Upper lobe of left lung (tissue), 6 donors: ENCODE results near the gene SC5D. TPM values are rescaled to one million over a fixed set of nuclear protein-coding genes. Genes with fewer than 3 reads are reported as not detected.

Experiments
- ATAC-seq, 2 donors: fragments of 200-7000 bp; cut with Tn5 transposase; one replicate each; pipeline ENCODE4 v1.9.1; 2022; ENCODE audit warnings: mild to moderate bottlenecking in 2 of 2, moderate library complexity in 2 of 2; ENCODE audit not compliant: low FRiP score in 2 of 2
- DNase-seq, 2 donors: peaks; one replicate each; pipeline ENCODE4 v3.0.0-alpha.2; 2019 to 2020
- H3K27ac ChIP-seq, 4 donors: fragments of 200-600 bp; sonication (generic); one replicate each; pipeline ENCODE4 v1.5.1; 2016 to 2019
- H3K27me3 ChIP-seq, 4 donors: fragments of 200-600 bp; sonication (generic); one replicate each; pipeline ENCODE4 v1.5.1; 2017 to 2019
- H3K36me3 ChIP-seq, 4 donors: fragments of 200-600 bp; sonication (generic); one replicate each; pipeline ENCODE4 v1.5.1; 2016 to 2019
- H3K4me1 ChIP-seq, 4 donors: fragments of 200-600 bp; sonication (generic); one replicate each; pipeline ENCODE4 v1.5.1; 2018 to 2019
- H3K4me3 ChIP-seq, 4 donors: fragments of 200-600 bp; sonication (generic); one replicate each; pipeline ENCODE4 v1.5.1; 2017 to 2019; ENCODE audit warnings: mild to moderate bottlenecking in 2 of 4, moderate library complexity in 1 of 4
- H3K9me3 ChIP-seq, 4 donors: fragments of 200-600 bp; sonication (generic); one replicate each; pipeline ENCODE4 v1.5.1; 2018 to 2019
- CTCF ChIP-seq, 6 experiments: fragments of 450-650 bp in 4 of 6; fragments of 200-600 bp in 2 of 6; sonication (generic) in 2 of 6; IDR thresholded peaks; one replicate each; pipeline ENCODE4 v1.5.1; 2016 to 2019; ENCODE audit warnings: antibody characterized with exemption in 6 of 6
- EP300 ChIP-seq, 4 donors: sonication (generic); formaldehyde crosslinking; IDR thresholded peaks; one replicate each; pipeline ENCODE4 v1.5.1; 2017; ENCODE audit warnings: antibody characterized with exemption in 4 of 4, control low read depth in 2 of 4
- POLR2A ChIP-seq, 4 donors: fragments of 450-650 bp; IDR thresholded peaks; one replicate each; pipeline ENCODE4 v1.5.1; 2016 to 2017; ENCODE audit warnings: antibody characterized with exemption in 4 of 4, mild to moderate bottlenecking in 2 of 4
- POLR2AphosphoS5 ChIP-seq, 2 donors: sonication (generic); formaldehyde crosslinking; IDR thresholded peaks; one replicate each; pipeline ENCODE4 v1.5.1; 2017; ENCODE audit warnings: antibody characterized with exemption in 2 of 2
- WGBS, 2 donors: methylation state at CpG; one replicate each; pipeline ENCODE4 v1.1.5; 2017 to 2018; 5-methylcytosine and 5-hydroxymethylcytosine counted together
- total RNA-seq, 6 donors: library from RNA; depleted of rRNA in 4 of 6; stranded (reverse); fragments of >200 nt in 4 of 6; gene quantifications; one replicate each; pipeline versions ENCODE4 v1.1.0 to v1.2.1, GENCODE V29; 2016 to 2021
- donor health status: DM: no; HTN: no; CAD: no; lungs with moderate emphysema.
- donor health status: DM: no; HTN: yes; CAD: no; lungs with severe emphysema.

SC5D gene
- total RNA-seq, 6 donors from 2014 or later, result 9.4 to 79.9 (median 48.8) TPM

DNA sequence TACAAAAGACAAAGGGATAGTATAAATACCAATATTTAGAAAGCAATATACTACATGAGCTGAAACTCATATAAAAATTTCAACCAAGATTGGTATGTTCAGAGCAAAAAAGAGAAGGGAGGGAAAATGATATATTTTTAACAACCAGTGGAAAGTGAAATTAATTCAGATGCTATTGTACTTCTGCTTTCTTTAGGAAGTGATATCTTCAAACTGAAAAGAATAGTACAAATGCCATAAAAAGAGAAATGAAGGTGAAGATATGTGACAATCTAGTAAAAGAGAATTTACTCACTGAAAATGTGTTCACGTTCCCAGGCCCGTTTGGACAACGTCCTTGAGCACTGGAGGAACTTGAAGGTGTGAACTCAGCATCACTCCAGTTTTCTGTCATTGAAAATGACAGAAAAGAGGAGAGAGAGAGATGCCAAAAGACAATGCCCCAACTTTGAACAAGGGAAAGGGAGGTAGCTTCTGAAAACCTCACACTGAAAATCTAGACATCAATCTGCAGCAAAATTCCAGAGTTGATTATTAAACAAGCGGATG, 47.5 kb downstream of the SC5D start:
- TF ChIP-seq POLR2AphosphoS5 (IDR thresholded peaks at IDR 0.05), result no peak
- no peak for TF ChIP-seq POLR2A (IDR thresholded peaks at IDR 0.05)
- no peak for TF ChIP-seq CTCF (IDR thresholded peaks at IDR 0.05)
- TF ChIP-seq EP300 (IDR thresholded peaks at IDR 0.05), result no peak
- no peaks in the 10 kb centered on the region for H3K27me3 ChIP-seq
- H3K36me3 ChIP-seq, result no peaks in the 10 kb centered on the region
- H3K4me3 ChIP-seq, result no peak overlapping the region
- ATAC-seq (no peak), DNase-seq (no peak)
- no peak overlapping the region for H3K27ac ChIP-seq
- peaks cover 0 to 3% (median 0%) of the 10 kb centered on the region in 4 donors for H3K4me1 ChIP-seq
- H3K9me3 ChIP-seq, result no peaks in the 10 kb centered on the region
- WGBS, 2 donors, result 63 to 67% methylated on average over 4 of the region's 4 CpGs

DNA sequence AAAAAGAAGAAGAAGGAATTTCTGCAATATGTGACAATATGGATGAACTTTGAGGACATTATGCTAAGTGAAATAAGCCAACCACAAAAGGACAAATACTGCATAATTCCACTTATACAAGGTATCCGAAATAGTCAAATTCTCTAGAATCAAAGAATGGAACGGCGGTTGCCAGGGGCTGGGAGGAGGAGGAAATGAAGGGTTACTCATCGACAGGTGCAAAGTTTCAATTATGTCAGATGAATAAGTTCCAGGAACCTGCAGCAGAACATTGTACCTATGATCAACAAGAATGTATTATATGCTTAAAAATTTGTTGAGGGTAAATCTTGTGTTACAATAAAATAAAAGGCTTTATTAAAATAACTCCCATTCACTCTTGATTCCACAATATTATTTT, 49.0 kb downstream of the SC5D start:
- H3K27me3 ChIP-seq, result no peaks in the 10 kb centered on the region
- no peak overlapping the region for H3K27ac ChIP-seq
- no peaks in the 10 kb centered on the region for H3K9me3 ChIP-seq
- DNase-seq (no peak), ATAC-seq (no peak)
- no peaks in the 10 kb centered on the region for H3K36me3 ChIP-seq
- H3K4me3 ChIP-seq, result no peak overlapping the region
- TF ChIP-seq CTCF (IDR thresholded peaks at IDR 0.05) (no peak), POLR2A (IDR thresholded peaks at IDR 0.05) (no peak), EP300 (IDR thresholded peaks at IDR 0.05) (no peak), POLR2AphosphoS5 (IDR thresholded peaks at IDR 0.05) (no peak)
- peaks cover 0 to 3% (median 0%) of the 10 kb centered on the region in 4 donors for H3K4me1 ChIP-seq
- 83 to 86% methylated on average over 4 of the region's 4 CpGs for WGBS, 2 donors

DNA sequence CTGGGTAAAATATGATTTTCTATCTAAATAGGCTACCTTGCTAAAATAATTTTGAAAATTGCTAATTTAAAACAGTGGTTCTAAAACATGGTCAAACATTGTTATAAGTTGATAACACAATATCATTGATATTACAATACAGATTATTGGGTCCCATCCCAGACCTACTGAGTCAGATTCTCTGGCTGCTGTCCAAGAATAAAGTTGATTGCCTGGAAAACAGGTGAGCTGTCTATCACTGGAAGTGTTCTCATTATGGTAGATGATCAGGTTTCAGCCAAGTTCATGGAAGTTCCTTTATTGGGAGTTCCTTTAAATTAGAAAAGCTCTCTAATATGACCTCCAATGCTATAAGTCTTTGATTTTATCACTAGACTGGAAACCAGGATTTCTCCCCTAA, 52.3 kb downstream of the SC5D start:
- ATAC-seq (no peak), DNase-seq (no peak)
- no peak overlapping the region for H3K4me3 ChIP-seq
- no peaks in the 10 kb centered on the region for H3K9me3 ChIP-seq
- H3K27me3 ChIP-seq, result no peaks in the 10 kb centered on the region
- no peaks in the 10 kb centered on the region for H3K36me3 ChIP-seq
- TF ChIP-seq CTCF (IDR thresholded peaks at IDR 0.05), result no peak
- no peak for TF ChIP-seq POLR2AphosphoS5 (IDR thresholded peaks at IDR 0.05)
- no peak for TF ChIP-seq EP300 (IDR thresholded peaks at IDR 0.05)
- TF ChIP-seq POLR2A (IDR thresholded peaks at IDR 0.05), result no peak
- no peaks in the 10 kb centered on the region for H3K4me1 ChIP-seq
- H3K27ac ChIP-seq, result no peak overlapping the region

- 83 to 92% methylated on average over 2 of the region's 2 CpGs for whole genome bisulfite sequencing, 2 donors
- no peak for DNase-seq
- H3K27ac ChIP-seq, result no peak overlapping the region
- H3K36me3 ChIP-seq, result no peaks in the 10 kb centered on the region
- no peak for ATAC-seq
- H3K4me1 ChIP-seq, result peaks cover 0 to 12% (median 5%) of the 10 kb centered on the region in 4 donors
- H3K9me3 ChIP-seq, result no peaks in the 10 kb centered on the region
- H3K4me3 ChIP-seq, result no peak overlapping the region
- TF ChIP-seq EP300 (IDR thresholded peaks at IDR 0.05), result no peak
- TF ChIP-seq POLR2A (IDR thresholded peaks at IDR 0.05), result no peak
- TF ChIP-seq CTCF (IDR thresholded peaks at IDR 0.05), result no peak
- no peak for TF ChIP-seq POLR2AphosphoS5 (IDR thresholded peaks at IDR 0.05)
- no peaks in the 10 kb centered on the region for H3K27me3 ChIP-seq
Observed at GRCh38 chr11:121347094-121347493, 54.5 kb downstream of the SC5D start.

DNA sequence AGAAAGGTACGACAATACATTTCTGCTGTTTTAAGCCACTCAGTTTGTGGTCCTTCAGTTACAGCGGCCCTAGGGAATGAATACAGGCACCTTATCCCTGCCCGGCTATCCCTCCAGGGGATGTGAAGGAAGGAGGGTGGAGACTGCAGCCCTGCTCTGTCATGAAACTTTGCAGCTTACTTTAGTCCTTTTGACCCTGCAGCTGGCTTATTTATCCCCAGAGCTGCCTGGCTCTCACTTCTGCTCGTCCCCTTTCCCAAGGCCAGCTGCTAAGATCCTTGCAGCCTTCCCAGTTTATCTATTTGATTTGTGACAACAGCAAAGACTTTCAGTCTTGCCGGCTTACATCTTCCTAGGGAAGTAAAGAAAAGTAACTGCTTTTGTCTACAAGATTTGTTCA, 55.2 kb downstream of the SC5D start:
- Histone ChIP-seq H3K9me3 (no peaks in the 10 kb centered on the region), H3K4me3 (no peak overlapping the region), H3K4me1 (peaks cover 0 to 15% (median 5%) of the 10 kb centered on the region in 4 donors), H3K27ac (no peak overlapping the region), H3K27me3 (no peaks in the 10 kb centered on the region), H3K36me3 (no peaks in the 10 kb centered on the region)
- TF ChIP-seq EP300 (IDR thresholded peaks at IDR 0.05) (no peak), POLR2A (IDR thresholded peaks at IDR 0.05) (no peak), CTCF (IDR thresholded peaks at IDR 0.05) (no peak), POLR2AphosphoS5 (IDR thresholded peaks at IDR 0.05) (no peak)
- ATAC-seq, result no peak
- WGBS, 2 donors, result 78 to 89% methylated on average over 5 of the region's 5 CpGs
- DNase-seq, result no peak
